OCI-LY1 (cell line): Measurements from ENCODE around the gene SLC38A3.

ENCODE experiments used
- H2AFZ ChIP-seq: fragments of 200-600 bp; sonication (generic), shearing (Covaris generic); 2 replicates; pipeline ENCODE4 v1.6.0; 2014; ENCODE audit warnings: antibody characterized with exemption, mild to moderate bottlenecking, low read length
- H3F3A ChIP-seq: fragments of 200-600 bp; sonication (generic), shearing (Covaris generic); 2 replicates; pipeline ENCODE4 v1.6.0; 2014; ENCODE audit warnings: mild to moderate bottlenecking, antibody characterized with exemption, low read length, moderate library complexity; ENCODE audit not compliant: insufficient read depth
- H3K27ac ChIP-seq: fragments of 200-600 bp; sonication (generic); 2 replicates; pipeline ENCODE4 v1.5.1; 2014; ENCODE audit warnings: low read length, mixed run types, mild to moderate bottlenecking, low read depth; ENCODE audit not compliant: poor library complexity, severe bottlenecking
- H3K27me3 ChIP-seq: fragments of 200-600 bp; sonication (generic); 2 replicates; pipeline ENCODE4 v1.6.0; 2014; ENCODE audit warnings: antibody characterized with exemption, mild to moderate bottlenecking, low read length, moderate library complexity; ENCODE audit not compliant: insufficient read depth
- H3K36me3 ChIP-seq: fragments of 200-600 bp; sonication (generic); 2 replicates; pipeline ENCODE4 v1.6.1; 2014; ENCODE audit warnings: mild to moderate bottlenecking, antibody characterized with exemption, low read length, moderate library complexity, mixed read lengths; ENCODE audit not compliant: insufficient read depth
- H3K4me1 ChIP-seq: fragments of 200-600 bp; sonication (generic); 2 replicates; pipeline ENCODE4 v1.5.1; 2014; ENCODE audit warnings: mild to moderate bottlenecking, low read length, moderate library complexity; ENCODE audit not compliant: insufficient read depth, severe bottlenecking
- H3K4me2 ChIP-seq: fragments of 200-600 bp; sonication (generic), shearing (Covaris generic); 2 replicates; pipeline ENCODE4 v1.6.1; 2014; ENCODE audit warnings: low read length
- H3K4me3 ChIP-seq: fragments of 200-600 bp; sonication (generic); 2 replicates; pipeline ENCODE4 v1.5.1; 2014; ENCODE audit warnings: low read length, low read depth, mild to moderate bottlenecking, mixed read lengths; ENCODE audit not compliant: poor library complexity, severe bottlenecking
- H3K79me2 ChIP-seq: fragments of 200-600 bp; shearing (Covaris generic); 2 replicates; pipeline ENCODE4 v1.6.1; 2016; ENCODE audit warnings: mixed run types, low read length, mixed read lengths; ENCODE audit not compliant: insufficient read depth
- H3K9ac ChIP-seq: fragments of 200-600 bp; sonication (generic), shearing (Covaris generic); 2 replicates; pipeline ENCODE4 v1.6.1; 2014; ENCODE audit warnings: mild to moderate bottlenecking, low read length, mixed read lengths
- H3K9me2 ChIP-seq: fragments of 200-600 bp; sonication (generic), shearing (Covaris generic); 2 replicates; pipeline ENCODE4 v1.6.1; 2014; ENCODE audit warnings: low read depth, mild to moderate bottlenecking, low read length, mixed read lengths
- H3K9me3 ChIP-seq: fragments of 200-600 bp; shearing (Covaris generic); 2 replicates; pipeline ENCODE4 v1.6.1; 2014; ENCODE audit warnings: low read length, mixed read lengths
- H4K20me1 ChIP-seq: fragments of 200-600 bp; sonication (generic), shearing (Covaris generic); 2 replicates; pipeline ENCODE4 v1.6.0; 2016; ENCODE audit warnings: mild to moderate bottlenecking, low read length; ENCODE audit not compliant: insufficient read depth
- CTCF ChIP-seq: fragments of 200-600 bp; sonication (generic), shearing (Covaris generic); IDR thresholded peaks from 2 replicates; pipeline ENCODE4 v1.5.1; 2017; ENCODE audit warnings: mild to moderate bottlenecking, antibody characterized with exemption, low read length, moderate library complexity, mixed read lengths
- EZH2 ChIP-seq: fragments of 200-600 bp; sonication (generic), shearing (Covaris generic); IDR thresholded peaks from 2 replicates; pipeline ENCODE4 v1.8.0; 2017; ENCODE audit warnings: borderline replicate concordance, mixed run types, mild to moderate bottlenecking, antibody characterized with exemption, low read length, moderate library complexity, mixed read lengths

SLC38A3 gene

GRCh38 chr3:50241713-50242380 lies 36.8 kb downstream of the SLC38A3 start:
- no peak overlapping the region for H2AFZ ChIP-seq
- H3K9me3 ChIP-seq = no peaks in the 10 kb centered on the region
- H3K27ac ChIP-seq = peak overlapping the region; percentile 85
- TF ChIP-seq EZH2 (no peak), CTCF (no peak)
- peaks cover 9% of the 10 kb centered on the region; the same call in 1 of the 2 replicates for H3K36me3 ChIP-seq
- H4K20me1 ChIP-seq = no peaks in the 10 kb centered on the region
- peak overlapping the region; percentile 22; the same call in 1 of the 2 replicates for H3K9ac ChIP-seq
- peak overlapping the region; percentile 45; the same call in 1 of the 2 replicates for H3K4me2 ChIP-seq
- no peaks in the 10 kb centered on the region for H3K9me2 ChIP-seq
- H3K27me3 ChIP-seq = no peaks in the 10 kb centered on the region
- H3K4me3 ChIP-seq = no peak overlapping the region
- H3K79me2 ChIP-seq = peaks cover 22% of the 10 kb centered on the region
- no peaks in the 10 kb centered on the region for H3F3A ChIP-seq
- H3K4me1 ChIP-seq = peaks cover 69% of the 10 kb centered on the region

- Histone ChIP-seq H3K9me2 (no peaks in the 10 kb centered on the region), H3K4me2 (peak overlapping the region; percentile 45; the same call in 1 of the 2 replicates), H3K79me2 (peaks cover 23% of the 10 kb centered on the region), H3K9me3 (no peaks in the 10 kb centered on the region), H3K27ac (peak overlapping the region; percentile 85), H2AFZ (no peak overlapping the region), H3K36me3 (peaks cover 14% of the 10 kb centered on the region; the same call in 1 of the 2 replicates), H3K4me3 (no peak overlapping the region), H3K9ac (peak overlapping the region; percentile 22; the same call in 1 of the 2 replicates), H3K4me1 (peaks cover 74% of the 10 kb centered on the region), H3F3A (no peaks in the 10 kb centered on the region), H4K20me1 (no peaks in the 10 kb centered on the region), H3K27me3 (no peaks in the 10 kb centered on the region)
- no peak for TF ChIP-seq CTCF
- no peak for TF ChIP-seq EZH2
Measured at GRCh38 chr3:50242381-50242770, 37.3 kb downstream of the SLC38A3 start.

- Histone ChIP-seq H3K79me2 (peaks cover 25% of the 10 kb centered on the region), H3K36me3 (peaks cover 19% of the 10 kb centered on the region; the same call in 1 of the 2 replicates), H3K27ac (peak overlapping the region; percentile 85), H3K4me1 (peaks cover 77% of the 10 kb centered on the region), H3K27me3 (no peaks in the 10 kb centered on the region), H3K4me3 (no peak overlapping the region), H3F3A (no peaks in the 10 kb centered on the region), H3K9me3 (no peaks in the 10 kb centered on the region), H4K20me1 (no peaks in the 10 kb centered on the region), H3K4me2 (peak overlapping the region; percentile 45; the same call in 1 of the 2 replicates), H3K9ac (peak overlapping the region; percentile 22; the same call in 1 of the 2 replicates), H3K9me2 (no peaks in the 10 kb centered on the region), H2AFZ (no peak overlapping the region)
- TF ChIP-seq EZH2 (no peak), CTCF (peak; percentile 10; the same call in 1 of the 2 replicates)
Measured at GRCh38 chr3:50242851-50243542, 37.9 kb downstream of the SLC38A3 start.
